Stimulated activated CD8-positive, alpha-beta memory T cell treated with anti-CD3 and anti-CD28 coated beads, Interleukin-2, amount 100 ng/mL, for 1 hour (primary cell): ENCODE results near the gene NRXN3.

Experiments used
- DNase-seq, 2 donors: peaks; one replicate each; pipeline ENCODE4 v3.0.0-alpha.2; 2020; ENCODE audit warnings: low read depth in 2 of 2

Gene NRXN3

DNA sequence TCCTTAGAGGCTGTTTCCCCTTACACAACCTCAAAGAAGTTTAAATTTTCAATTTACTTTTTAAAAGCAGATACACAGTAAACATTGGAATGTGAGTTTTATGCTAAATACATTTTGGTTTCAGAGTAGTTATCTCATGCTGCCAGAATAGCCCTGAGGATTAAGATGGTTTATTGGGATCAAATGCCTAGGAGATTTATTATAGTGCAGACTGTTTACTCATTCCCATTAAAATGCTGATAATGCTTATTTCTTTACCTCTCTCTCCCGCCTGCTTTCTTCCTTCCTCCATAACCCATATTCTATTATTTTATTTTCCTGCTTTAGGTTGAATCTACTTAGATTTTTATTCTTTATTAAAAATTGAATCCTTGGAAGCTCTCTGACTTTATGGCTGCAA, 1701.0 kb downstream of the NRXN3 start:
- DNase-seq: no peak

DNA sequence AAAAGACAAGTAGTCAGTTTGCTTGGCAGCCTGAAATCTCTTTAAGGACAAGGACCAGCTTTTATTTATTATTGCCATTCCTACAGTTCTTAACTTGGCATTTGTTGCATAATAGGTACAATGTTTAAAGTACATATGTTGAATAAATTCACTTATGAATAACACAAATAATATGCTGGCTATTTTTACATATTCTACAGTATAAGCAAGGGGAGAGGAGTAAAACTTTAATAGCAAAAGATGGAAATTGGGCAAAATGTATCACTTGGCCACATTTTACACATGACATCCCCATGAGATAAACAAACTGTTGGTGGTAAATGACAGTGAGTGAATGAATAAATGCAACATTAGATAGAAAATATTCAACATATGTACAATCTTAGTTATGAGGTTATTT, 1708.1 kb downstream of the NRXN3 start:
- no peak for DNase-seq

DNA sequence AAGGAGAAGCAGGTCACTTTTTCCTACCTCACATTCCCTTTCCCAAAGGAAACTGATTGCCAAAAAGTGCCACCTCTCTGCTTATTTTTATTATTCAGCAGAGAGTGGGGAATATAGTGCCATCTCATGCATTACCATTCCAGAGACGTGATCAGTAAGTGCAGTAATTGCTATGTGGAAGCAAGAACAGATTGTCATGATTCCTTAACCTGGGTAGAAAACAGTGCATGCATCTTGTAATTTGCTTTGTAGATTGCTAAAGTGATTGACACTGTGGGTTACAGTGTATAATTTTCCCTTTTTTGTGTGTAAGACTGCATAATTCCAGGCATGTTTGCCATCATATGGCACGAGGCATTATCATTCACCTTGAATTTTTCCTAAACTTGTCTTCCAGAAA, 1708.6 kb downstream of the NRXN3 start:
- no peak for DNase-seq

DNA sequence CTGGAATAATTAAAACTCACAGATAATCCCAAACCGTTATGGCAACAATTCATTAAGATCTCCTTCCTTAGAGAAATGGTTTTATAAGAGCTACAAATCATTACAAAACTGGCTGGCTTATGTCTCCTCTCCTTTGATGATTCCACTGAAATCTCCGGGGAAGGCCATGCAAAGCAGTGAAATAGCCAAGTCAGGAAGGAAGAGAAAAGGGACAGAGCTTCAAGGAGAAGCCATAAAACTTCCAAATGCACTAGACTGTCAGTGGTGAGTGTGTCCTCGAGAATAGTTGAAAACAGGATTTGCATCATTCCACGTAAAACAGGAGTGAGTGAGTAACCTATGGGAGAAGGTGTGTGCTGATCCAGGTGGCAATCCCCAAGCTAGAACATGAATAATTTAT, 1711.1 kb downstream of the NRXN3 start:
- no peak for DNase-seq

DNA sequence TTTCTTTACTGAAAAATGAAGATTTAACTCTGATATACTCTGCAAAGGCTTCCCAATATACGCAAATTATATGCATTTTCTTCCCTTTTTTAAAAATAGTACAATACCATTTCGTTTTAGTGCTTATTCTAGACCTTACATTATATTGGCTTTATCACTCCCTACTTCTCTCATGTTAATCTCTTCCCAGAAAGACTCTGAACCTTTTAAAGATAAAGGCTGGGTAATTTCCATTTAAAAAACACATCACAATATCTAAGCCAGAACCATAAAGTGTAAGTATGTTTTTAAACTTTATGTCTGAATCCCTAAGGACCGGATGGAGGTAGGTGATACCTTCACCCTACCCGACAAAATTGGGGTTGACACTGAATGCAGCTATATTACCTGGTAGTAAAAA, 1720.4 kb downstream of the NRXN3 start:
- no peak for DNase-seq

DNA sequence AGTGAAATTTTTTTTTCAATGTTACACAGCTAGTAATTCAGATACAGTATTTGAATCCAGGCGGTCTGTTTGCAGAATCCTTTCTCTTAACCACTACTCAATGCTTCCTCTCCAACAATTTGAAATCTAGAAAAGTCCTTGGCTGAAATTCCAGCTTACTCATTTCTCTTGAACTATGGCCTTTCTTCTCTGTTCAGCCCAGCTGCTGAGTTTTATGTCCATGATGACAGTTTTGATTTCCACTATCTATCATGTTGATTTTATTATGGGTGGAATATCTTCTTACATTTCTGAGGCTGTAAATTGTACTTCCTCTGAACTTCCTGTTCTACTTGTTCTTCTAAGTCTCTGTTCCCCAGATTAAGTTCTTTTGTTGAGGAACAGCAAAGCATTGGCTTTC, 1725.8 kb downstream of the NRXN3 start:
- DNase-seq: no peak

DNA sequence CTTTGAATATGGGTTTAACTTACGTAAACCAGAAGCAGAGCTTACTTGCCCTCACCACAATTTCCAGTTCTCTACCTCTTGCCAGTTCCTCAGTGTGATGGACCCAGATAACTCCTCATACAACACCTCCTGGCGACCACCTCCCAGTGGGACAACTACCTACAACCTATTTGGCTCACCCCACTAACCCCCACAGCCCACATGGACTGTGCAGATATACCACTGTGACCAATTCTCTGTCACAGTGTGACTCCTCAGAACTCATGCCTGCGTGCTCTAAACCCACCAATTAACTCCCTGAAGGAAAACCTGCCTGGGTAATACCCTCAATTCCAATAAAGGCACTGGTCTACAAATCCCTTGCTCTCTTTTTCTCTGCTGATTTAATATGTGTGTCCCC, 1729.4 kb downstream of the NRXN3 start:
- DNase-seq: no peak

DNA sequence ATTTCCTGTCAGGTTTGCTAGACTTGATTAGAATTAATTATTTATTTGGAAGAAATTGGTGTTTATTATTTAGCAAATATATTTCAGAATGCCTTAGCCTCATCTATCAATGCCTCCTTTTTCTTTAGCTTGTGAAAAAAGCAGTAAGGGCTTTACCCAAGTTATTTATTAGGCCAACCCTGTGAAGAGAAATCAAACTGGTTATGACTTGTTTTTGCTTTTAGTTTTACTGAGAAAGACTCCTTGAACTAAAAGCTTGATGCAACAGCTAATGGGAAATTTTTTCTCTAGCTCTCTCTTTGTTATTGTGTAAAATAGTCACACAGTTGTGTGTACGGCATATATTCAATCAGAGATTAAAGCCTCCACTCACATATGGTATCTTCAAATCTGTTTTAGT, 1734.3 kb downstream of the NRXN3 start:
- DNase-seq: no peak

DNA sequence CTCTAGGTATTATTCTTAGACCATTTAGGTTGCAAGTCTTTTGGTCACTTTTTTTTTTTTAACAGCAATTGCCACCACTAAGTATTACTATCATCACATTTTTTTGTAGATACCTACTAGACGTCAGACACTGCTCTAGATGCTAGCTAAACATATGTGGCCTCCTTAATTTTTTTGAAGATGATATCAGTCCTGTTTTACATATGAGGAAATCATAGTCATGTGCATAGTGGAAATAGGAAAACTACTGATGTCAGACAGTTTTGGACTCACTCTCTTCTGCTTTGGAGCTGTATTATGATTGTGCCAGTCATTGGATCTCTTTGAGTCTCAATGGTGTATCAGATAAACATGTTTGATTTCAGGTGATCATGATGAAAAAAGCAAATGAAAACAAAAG, 1736.8 kb downstream of the NRXN3 start:
- no peak for DNase-seq

DNA sequence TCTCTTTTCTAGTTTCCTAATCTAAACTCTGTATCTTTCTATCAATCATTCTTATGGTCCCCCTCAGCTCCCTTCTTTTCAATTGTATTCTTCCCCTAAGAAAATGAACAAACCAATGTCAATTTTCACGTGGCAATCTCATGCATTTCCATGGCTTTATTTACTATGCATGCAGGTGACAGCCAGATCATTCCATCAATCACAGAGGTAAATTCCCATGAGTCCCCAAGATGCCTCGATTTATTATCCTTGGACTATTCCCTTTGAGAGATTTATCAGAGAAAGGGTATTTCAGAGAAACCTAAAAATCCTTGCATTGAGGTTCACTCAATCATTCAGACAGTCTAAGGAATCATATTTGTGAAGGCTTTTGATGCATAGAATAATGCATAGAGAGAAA, 1739.9 kb downstream of the NRXN3 start:
- no peak for DNase-seq

DNA sequence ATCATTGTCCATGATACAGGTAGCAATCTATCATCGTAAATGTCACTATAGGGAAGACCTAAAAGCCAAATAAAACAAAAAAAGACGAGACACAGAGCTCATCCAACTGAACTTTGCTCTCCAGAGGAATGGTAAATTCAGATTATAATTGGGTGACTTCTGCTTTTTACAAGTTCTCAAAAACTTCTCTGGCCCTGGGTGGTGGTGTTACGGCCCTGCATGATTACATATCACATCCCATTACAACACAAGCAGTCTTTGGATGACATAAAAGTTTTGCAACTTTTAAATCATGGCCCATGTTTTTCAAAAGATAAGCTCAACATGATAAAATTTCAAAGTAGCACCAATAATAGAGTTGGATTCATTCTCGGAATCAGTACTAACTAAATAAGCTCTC, 1741.6 kb downstream of the NRXN3 start:
- no peak for DNase-seq

DNA sequence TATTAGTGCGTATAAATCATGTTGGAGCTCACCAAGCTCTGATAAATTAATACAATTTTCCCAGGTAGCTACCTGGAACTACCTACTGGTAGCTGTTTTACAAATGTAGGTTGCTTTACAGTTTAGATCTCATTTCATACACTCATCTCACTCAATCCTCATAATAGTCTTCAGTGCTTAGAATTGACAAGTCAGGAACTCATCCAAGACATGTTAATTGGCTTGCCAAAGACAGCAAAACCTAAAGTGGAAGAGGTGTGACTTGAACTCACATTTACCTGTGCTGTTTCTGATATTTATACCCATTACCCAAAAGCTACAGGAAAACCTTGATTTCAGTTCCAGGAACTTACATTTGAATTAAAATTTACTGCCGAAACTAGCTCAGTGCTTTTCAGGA, 1744.4 kb downstream of the NRXN3 start:
- no peak for DNase-seq

DNA sequence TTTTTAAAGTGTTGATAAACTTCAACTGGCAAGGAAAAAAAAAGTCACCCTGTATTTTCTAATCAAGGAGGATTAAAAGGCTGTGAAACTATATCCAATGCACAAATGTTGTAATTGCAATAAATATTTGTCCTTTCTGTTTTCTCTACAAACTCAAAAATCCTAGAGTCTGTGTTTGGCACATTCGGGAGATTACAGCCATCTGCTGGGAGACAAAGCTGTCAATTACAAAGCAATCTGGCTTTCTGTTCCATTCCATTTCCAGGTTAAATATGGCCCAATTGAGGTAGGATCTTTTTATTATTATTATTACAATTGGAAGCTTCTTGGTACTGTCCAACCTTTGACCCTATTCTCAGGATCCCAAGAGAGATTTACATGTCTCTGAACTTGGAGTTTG, 1745.2 kb downstream of the NRXN3 start:
- DNase-seq: no peak

DNA sequence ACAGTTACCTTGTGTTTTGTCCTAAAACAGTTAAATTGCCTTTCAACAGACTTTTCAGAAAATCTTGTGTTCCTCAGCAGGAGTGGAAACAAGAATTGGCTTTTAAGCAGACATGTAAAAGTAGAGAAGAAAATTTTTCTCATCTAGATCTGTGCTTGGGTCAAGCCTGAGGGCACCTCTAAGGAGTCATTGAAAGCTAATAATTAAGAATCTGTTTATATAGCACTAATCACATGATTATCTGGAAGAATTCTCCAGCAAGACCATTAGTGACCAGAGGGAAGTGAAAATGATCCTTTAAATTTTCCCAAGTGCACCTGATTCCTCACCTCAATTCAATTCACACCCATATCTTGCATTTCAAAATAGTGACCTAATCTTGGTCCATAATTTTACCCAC, 1746.1 kb downstream of the NRXN3 start:
- no peak for DNase-seq

DNA sequence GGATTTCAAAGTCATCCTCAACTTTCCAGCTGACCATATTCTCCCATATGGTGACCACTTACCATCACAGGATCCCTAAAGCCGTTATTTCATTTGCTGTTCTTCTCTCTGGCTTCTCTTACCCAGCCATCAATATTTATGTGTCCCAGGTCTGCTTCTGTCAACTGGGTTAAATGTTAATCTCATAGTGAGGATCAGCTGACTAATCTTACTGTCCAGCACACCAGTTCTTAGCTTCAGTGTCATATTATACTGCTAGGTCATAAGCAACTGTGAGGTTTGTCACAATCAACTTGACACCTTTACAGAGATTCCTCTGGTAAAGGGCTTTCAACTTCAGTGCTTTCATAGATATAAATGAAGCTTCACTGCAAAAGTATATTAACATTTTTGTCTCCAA, 1746.7 kb downstream of the NRXN3 start:
- no peak for DNase-seq
